ENCODE data around the gene CPNE7.

Gene CPNE7

GRCh38 chr16:89575247-89576152 is at the start of gene CPNE7:
TSS of gene CPNE7 (plus strand) at chr16:89575758. CDS start at chr16:89575898, 140 bp downstream.
- no peak for DNase-seq (ENCODE audit: low read depth in 2 of 2)

- DNase-seq (ENCODE audit: low read depth in 2 of 2): no peak
Observed at GRCh38 chr16:89529097-89529496, 46.5 kb upstream of the CPNE7 start.

GRCh38 chr16:89530401-89531381 is 44.9 kb upstream of the CPNE7 start:
- DNase-seq (ENCODE audit: low read depth in 2 of 2): no peak

- DNase-seq (ENCODE audit: low read depth in 2 of 2): no peak
Observed at GRCh38 chr16:89531821-89532526, 43.6 kb upstream of the CPNE7 start.

- no peak for DNase-seq (ENCODE audit: low read depth in 2 of 2)
Observed at GRCh38 chr16:89534252-89534756, 41.3 kb upstream of the CPNE7 start.

GRCh38 chr16:89536371-89536770 is 39.2 kb upstream of the CPNE7 start:
- no peak for DNase-seq (ENCODE audit: low read depth in 2 of 2)

- no peak for DNase-seq (ENCODE audit: low read depth in 2 of 2)
Observed at GRCh38 chr16:89536886-89537548, 38.5 kb upstream of the CPNE7 start.

- no peak for DNase-seq (ENCODE audit: low read depth in 2 of 2)
Observed at GRCh38 chr16:89537549-89537925, 38.0 kb upstream of the CPNE7 start.

- DNase-seq (ENCODE audit: low read depth in 2 of 2): no peak
Observed at GRCh38 chr16:89538286-89538685, 37.3 kb upstream of the CPNE7 start.

GRCh38 chr16:89540557-89540956 is 35.0 kb upstream of the CPNE7 start:
- no peak for DNase-seq (ENCODE audit: low read depth in 2 of 2)

- DNase-seq (ENCODE audit: low read depth in 2 of 2): no peak
Observed at GRCh38 chr16:89541792-89542191, 33.8 kb upstream of the CPNE7 start.

- no peak for DNase-seq (ENCODE audit: low read depth in 2 of 2)
Observed at GRCh38 chr16:89544113-89544512, 31.4 kb upstream of the CPNE7 start.

- no peak for DNase-seq (ENCODE audit: low read depth in 2 of 2)
Observed at GRCh38 chr16:89544713-89545043, 30.9 kb upstream of the CPNE7 start.

- DNase-seq (ENCODE audit: low read depth in 2 of 2): no peak
Observed at GRCh38 chr16:89545044-89545830, 30.3 kb upstream of the CPNE7 start.

- DNase-seq (ENCODE audit: low read depth in 2 of 2): no peak
Observed at GRCh38 chr16:89545831-89546574, 29.6 kb upstream of the CPNE7 start.

GRCh38 chr16:89546781-89547180 is 28.8 kb upstream of the CPNE7 start:
- no peak for DNase-seq (ENCODE audit: low read depth in 2 of 2)

GRCh38 chr16:89547291-89547690 is 28.3 kb upstream of the CPNE7 start:
- no peak for DNase-seq (ENCODE audit: low read depth in 2 of 2)

- DNase-seq (ENCODE audit: low read depth in 2 of 2): no peak
Observed at GRCh38 chr16:89547860-89548259, 27.7 kb upstream of the CPNE7 start.

GRCh38 chr16:89548344-89549006 is 27.1 kb upstream of the CPNE7 start:
- DNase-seq (ENCODE audit: low read depth in 2 of 2): no peak

All from stimulated activated CD8-positive, alpha-beta memory T cell treated with anti-CD3 and anti-CD28 coated beads, Interleukin-7, amount 100 ng/mL, for 1 hour (primary cell).